Endothelial cell of umbilical vein (primary cell): ENCODE results near the gene NMD3.

ENCODE experiments used
- EZH2 ChIP-seq: IDR thresholded peaks from 2 replicates; pipeline ENCODE4 v1.6.1; 2012; ENCODE audit warnings: borderline replicate concordance, low read depth, mild to moderate bottlenecking, moderate library complexity, low read length, inconsistent platforms; ENCODE audit not compliant: severe bottlenecking
- FOS ChIP-seq: IDR thresholded peaks from 2 replicates; pipeline ENCODE4 v1.6.1; 2011; ENCODE audit warnings: mild to moderate bottlenecking, low read length, moderate library complexity, borderline replicate concordance; ENCODE audit not compliant: insufficient read depth
- GATA2 ChIP-seq: IDR thresholded peaks from 2 replicates; pipeline ENCODE4 v1.7.0; 2011; ENCODE audit warnings: low read depth, mild to moderate bottlenecking, moderate library complexity, mixed read lengths, low read length; ENCODE audit not compliant: insufficient read length, insufficient read depth
- JUN ChIP-seq: IDR thresholded peaks from 2 replicates; pipeline ENCODE4 v1.6.1; 2011; ENCODE audit warnings: borderline replicate concordance, low read depth; ENCODE audit not compliant: insufficient read length, insufficient read depth
- MYC ChIP-seq: IDR thresholded peaks from one replicate; pipeline ENCODE4 v1.6.1; 2011; ENCODE audit warnings: mild to moderate bottlenecking, low read depth, low read length
- POLR2A ChIP-seq: IDR thresholded peaks from 2 replicates; pipeline ENCODE4 v1.6.1; 2012; ENCODE audit warnings: low read depth, mild to moderate bottlenecking, control low read depth, low read length
- POLR2AphosphoS5 ChIP-seq: IDR thresholded peaks from 2 replicates; pipeline ENCODE4 v1.6.1; 2012; ENCODE audit warnings: low read depth, mild to moderate bottlenecking, control low read depth, low read length, moderate library complexity; ENCODE audit not compliant: insufficient read depth
- TF ChIP-seq, protein P1 (sequence below): IDR thresholded peaks from 2 replicates; pipeline ENCODE4 v1.6.1; 2011; ENCODE audit not compliant: insufficient read depth, insufficient read length
- TF ChIP-seq, protein P2 (sequence below), 2 donors: IDR thresholded peaks; 1 replicate in 1 of 2; 2 replicates in 1 of 2; pipeline ENCODE4 v1.5.1; 2011; ENCODE audit warnings: low read length in 2 of 2, mild to moderate bottlenecking in 2 of 2, moderate library complexity in 2 of 2, control low read depth in 1 of 2, inconsistent platforms in 1 of 2, low read depth in 1 of 2; ENCODE audit not compliant: insufficient read depth in 1 of 2; ENCODE audit errors: extremely low read depth in 1 of 2

DNA sequence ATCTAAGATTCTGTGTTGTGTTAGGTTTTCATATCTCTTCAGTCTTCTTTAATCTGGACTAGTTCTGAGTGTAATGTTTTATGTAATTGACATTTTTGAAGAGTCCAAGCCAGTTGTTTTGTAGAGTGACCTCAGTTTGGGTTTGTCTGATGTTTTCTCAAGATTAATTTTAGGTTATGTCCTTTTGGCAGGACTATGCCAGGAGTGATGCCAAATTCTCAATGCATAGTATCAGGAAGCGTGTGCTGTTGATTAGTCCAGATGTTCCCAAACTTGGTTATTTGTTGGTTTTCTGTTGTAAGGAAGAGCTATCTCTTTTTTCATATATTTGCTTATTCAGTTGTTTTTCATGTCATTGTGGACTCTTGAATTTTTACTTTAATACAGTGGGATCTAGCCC is 32.6 kb downstream of the NMD3 start:
- TF ChIP-seq, protein P1, sequence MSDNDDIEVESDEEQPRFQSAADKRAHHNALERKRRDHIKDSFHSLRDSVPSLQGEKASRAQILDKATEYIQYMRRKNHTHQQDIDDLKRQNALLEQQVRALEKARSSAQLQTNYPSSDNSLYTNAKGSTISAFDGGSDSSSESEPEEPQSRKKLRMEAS, result no peak
- TF ChIP-seq, protein P2, sequence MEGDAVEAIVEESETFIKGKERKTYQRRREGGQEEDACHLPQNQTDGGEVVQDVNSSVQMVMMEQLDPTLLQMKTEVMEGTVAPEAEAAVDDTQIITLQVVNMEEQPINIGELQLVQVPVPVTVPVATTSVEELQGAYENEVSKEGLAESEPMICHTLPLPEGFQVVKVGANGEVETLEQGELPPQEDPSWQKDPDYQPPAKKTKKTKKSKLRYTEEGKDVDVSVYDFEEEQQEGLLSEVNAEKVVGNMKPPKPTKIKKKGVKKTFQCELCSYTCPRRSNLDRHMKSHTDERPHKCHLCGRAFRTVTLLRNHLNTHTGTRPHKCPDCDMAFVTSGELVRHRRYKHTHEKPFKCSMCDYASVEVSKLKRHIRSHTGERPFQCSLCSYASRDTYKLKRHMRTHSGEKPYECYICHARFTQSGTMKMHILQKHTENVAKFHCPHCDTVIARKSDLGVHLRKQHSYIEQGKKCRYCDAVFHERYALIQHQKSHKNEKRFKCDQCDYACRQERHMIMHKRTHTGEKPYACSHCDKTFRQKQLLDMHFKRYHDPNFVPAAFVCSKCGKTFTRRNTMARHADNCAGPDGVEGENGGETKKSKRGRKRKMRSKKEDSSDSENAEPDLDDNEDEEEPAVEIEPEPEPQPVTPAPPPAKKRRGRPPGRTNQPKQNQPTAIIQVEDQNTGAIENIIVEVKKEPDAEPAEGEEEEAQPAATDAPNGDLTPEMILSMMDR (IDR thresholded peaks at IDR 0.05; ENCODE audit: extremely low read depth in 1 of 2, insufficient read depth in 1 of 2, low read depth in 1 of 2, low read length in 2 of 2), result no peak
- no peak for TF ChIP-seq POLR2A
- TF ChIP-seq POLR2AphosphoS5, result no peak
- TF ChIP-seq EZH2, result no peak
- no peak for TF ChIP-seq MYC
- no peak for TF ChIP-seq JUN
- no peak for TF ChIP-seq GATA2
- TF ChIP-seq FOS, result no peak
